Lung (tissue), 12 donors: ENCODE data around the gene IPO4. TPM values are rescaled to one million over a fixed set of nuclear protein-coding genes. Genes with fewer than 3 reads are reported as not detected.

ENCODE experiments used
- ATAC-seq: fragments of 200-7000 bp; cut with Tn5 transposase; one replicate; pipeline ENCODE4 v1.9.1; 2020; ENCODE audit warnings: moderate number of reproducible peaks; ENCODE audit not compliant: insufficient read depth, low FRiP score
- DNase-seq, 3 donors: peaks; one replicate each; pipeline ENCODE4 v3.0.0-alpha.2; 2013 to 2017
- H3K27ac ChIP-seq, 2 donors: one replicate each; pipeline ENCODE4 v1.5.1; 2013; ENCODE audit warnings: mild to moderate bottlenecking in 2 of 2, moderate library complexity in 2 of 2, control low read depth in 1 of 2, inconsistent platforms in 1 of 2, low read depth in 1 of 2, low read length in 1 of 2
- H3K27me3 ChIP-seq, 3 donors: one replicate each; pipeline ENCODE4 v1.5.1; 2013; ENCODE audit warnings: low read length in 2 of 3; ENCODE audit not compliant: control insufficient read depth in 3 of 3, insufficient read depth in 3 of 3
- H3K36me3 ChIP-seq, 4 donors: one replicate each; pipeline ENCODE4 v1.5.1; 2013; ENCODE audit warnings: low read length in 4 of 4, mild to moderate bottlenecking in 1 of 4, moderate library complexity in 1 of 4; ENCODE audit not compliant: control insufficient read depth in 4 of 4, insufficient read depth in 4 of 4
- H3K4me1 ChIP-seq, 5 donors: one replicate each; pipeline ENCODE4 v1.5.1; 2013; ENCODE audit warnings: low read length in 5 of 5, mild to moderate bottlenecking in 2 of 5, moderate library complexity in 1 of 5; ENCODE audit not compliant: control insufficient read depth in 5 of 5, insufficient read depth in 5 of 5
- H3K4me3 ChIP-seq: one replicate; pipeline ENCODE4 v1.5.1; 2013; ENCODE audit warnings: mild to moderate bottlenecking, control low read depth, moderate library complexity
- H3K9ac ChIP-seq, 2 donors: one replicate each; pipeline ENCODE4 v1.5.1; 2013; ENCODE audit warnings: low read length in 2 of 2, control low read depth in 1 of 2; ENCODE audit not compliant: insufficient read depth in 1 of 2
- H3K9me3 ChIP-seq, 4 donors: one replicate each; pipeline ENCODE4 v1.5.1; 2013; ENCODE audit warnings: low read length in 3 of 4, mild to moderate bottlenecking in 1 of 4, moderate library complexity in 1 of 4; ENCODE audit not compliant: control insufficient read depth in 4 of 4, insufficient read depth in 3 of 4
- CTCF ChIP-seq: IDR thresholded peaks from 2 replicates; pipeline ENCODE4 v1.5.1; 2012; ENCODE audit warnings: mild to moderate bottlenecking; ENCODE audit errors: control extremely low read depth, extremely low read depth
- WGBS, 2 donors: extraction: QIAGEN DNeasy Blood & Tissue Kit; methylation state at CpG; one replicate each; pipeline ENCODE4 v1.1.7; 2013; 5-methylcytosine and 5-hydroxymethylcytosine counted together
- polyA plus RNA-seq, 2 donors: library from polyadenylated mRNA; stranded (reverse); fragments of 200-250 nt; gene quantifications; one replicate each; pipeline ENCODE4 v1.2.1, GENCODE V29; 2013
- total RNA-seq, 2 donors: library from RNA; depleted of rRNA in 1 of 2; stranded (reverse); fragments of >200 nt in 1 of 2; gene quantifications; one replicate each; pipeline ENCODE4 v1.2.1, GENCODE V29; 2014 to 2021
- donor health status: control.
- donor health status: control.
- donor health status: Bipolar disorder and iron deficiency.
- donor health status: healthy.
- donor health status: DM: yes; HTN: yes; CAD: no.

Gene IPO4
- total and polyA plus RNA-seq, 4 donors, result 13.0 to 78.9 (median 28.4) TPM

GRCh38 chr14:24133735-24134134 lies 54.9 kb downstream of the IPO4 start:
- no peak for TF ChIP-seq CTCF
- H3K9ac ChIP-seq, result no peak overlapping the region
- no peak overlapping the region for H3K4me3 ChIP-seq
- H3K27ac ChIP-seq, result no peak overlapping the region
- H3K36me3 ChIP-seq, result peaks cover 0 to 15% (median 8%) of the 10 kb centered on the region in 4 donors
- no peaks in the 10 kb centered on the region for H3K27me3 ChIP-seq
- no peaks in the 10 kb centered on the region for H3K9me3 ChIP-seq
- no peak for ATAC-seq
- H3K4me1 ChIP-seq, result peaks cover 0 to 18% (median 7%) of the 10 kb centered on the region in 5 donors
- DNase-seq, result no peak
- 89 to 91% methylated on average over 1 of the region's 1 CpG for WGBS, 2 donors

GRCh38 chr14:24132976-24133375 lies 55.6 kb downstream of the IPO4 start:
- Histone ChIP-seq H3K4me1 (peaks cover 0 to 18% (median 7%) of the 10 kb centered on the region in 5 donors), H3K27me3 (no peaks in the 10 kb centered on the region), H3K9ac (no peak overlapping the region), H3K36me3 (peaks cover 0 to 8% (median 5%) of the 10 kb centered on the region in 4 donors), H3K9me3 (no peaks in the 10 kb centered on the region), H3K4me3 (no peak overlapping the region), H3K27ac (peak overlapping the region in 1 of 2 donors; percentile 93)
- 93 to 95% methylated on average over 2 of the region's 2 CpGs for WGBS, 2 donors
- no peak for ATAC-seq
- DNase-seq, result no peak
- TF ChIP-seq CTCF, result no peak

GRCh38 chr14:24132061-24132685 lies 56.4 kb downstream of the IPO4 start:
- TF ChIP-seq CTCF, result no peak
- H3K9ac ChIP-seq, result no peak overlapping the region
- peaks cover 0 to 17% (median 7%) of the 10 kb centered on the region in 5 donors for H3K4me1 ChIP-seq
- no peaks in the 10 kb centered on the region for H3K9me3 ChIP-seq
- ATAC-seq (no peak), DNase-seq (no peak)
- WGBS, 2 donors, result 61 to 76% methylated on average over 24 of the region's 24 CpGs
- no peak overlapping the region for H3K4me3 ChIP-seq
- H3K27ac ChIP-seq, result peak overlapping the region in 1 of 2 donors; percentile 93
- no peaks in the 10 kb centered on the region for H3K27me3 ChIP-seq
- H3K36me3 ChIP-seq, result peaks cover 0 to under 1% (median 0%) of the 10 kb centered on the region in 4 donors
